Trophoblast cell (in vitro differentiated cells and primary cell): ENCODE data around the gene MRPL55.

Source experiments
- DNase-seq, 2 donors: peaks; one replicate each; pipeline ENCODE4 v3.0.0-alpha.2; 2016
- H2AFZ ChIP-seq: 2 replicates; pipeline ENCODE4 v1.6.1; 2013; ENCODE audit warnings: low read length, moderate library complexity, mild to moderate bottlenecking; ENCODE audit not compliant: insufficient read depth, poor library complexity
- H2AK5ac ChIP-seq: 2 replicates; pipeline ENCODE4 v1.6.1; 2013; ENCODE audit warnings: mild to moderate bottlenecking, low read length
- H2BK120ac ChIP-seq: 2 replicates; pipeline ENCODE4 v1.6.1; 2013; ENCODE audit warnings: low read length, mild to moderate bottlenecking, moderate library complexity; ENCODE audit not compliant: insufficient read depth, poor library complexity
- H2BK12ac ChIP-seq: 2 replicates; pipeline ENCODE4 v1.6.1; 2013; ENCODE audit warnings: mild to moderate bottlenecking, low read length, moderate library complexity
- H2BK5ac ChIP-seq: 2 replicates; pipeline ENCODE4 v1.6.1; 2013; ENCODE audit warnings: low read length, low read depth, moderate library complexity, mild to moderate bottlenecking; ENCODE audit not compliant: poor library complexity
- H3K14ac ChIP-seq: 2 replicates; pipeline ENCODE4 v1.6.1; 2013; ENCODE audit warnings: mild to moderate bottlenecking, low read length
- H3K18ac ChIP-seq: 2 replicates; pipeline ENCODE4 v1.6.1; 2013; ENCODE audit warnings: mild to moderate bottlenecking, low read length
- H3K23ac ChIP-seq: 2 replicates; pipeline ENCODE4 v1.6.1; 2013; ENCODE audit warnings: low read length
- H3K27ac ChIP-seq: 2 replicates; pipeline ENCODE4 v1.5.1; 2013; ENCODE audit warnings: low read depth, mild to moderate bottlenecking, inconsistent platforms, low read length, moderate library complexity
- H3K27me3 ChIP-seq: 2 replicates; pipeline ENCODE4 v1.6.1; 2013; ENCODE audit warnings: inconsistent platforms, mild to moderate bottlenecking, low read length, moderate library complexity; ENCODE audit not compliant: insufficient read depth
- H3K36me3 ChIP-seq, 2 experiments: 1 replicate in 1 of 2; 2 replicates in 1 of 2; pipeline ENCODE4 v1.6.1; 2013; ENCODE audit warnings: low read length in 2 of 2, mild to moderate bottlenecking in 2 of 2, moderate library complexity in 1 of 2; ENCODE audit not compliant: insufficient read depth in 2 of 2, control insufficient read depth in 1 of 2
- H3K4ac ChIP-seq: 2 replicates; pipeline ENCODE4 v1.6.1; 2013; ENCODE audit warnings: low read depth, mild to moderate bottlenecking, low read length, moderate library complexity
- H3K4me1 ChIP-seq, 2 experiments: 1 replicate in 1 of 2; 2 replicates in 1 of 2; pipeline ENCODE4 v1.6.1; 2013; ENCODE audit warnings: low read length in 2 of 2, mild to moderate bottlenecking in 2 of 2, moderate library complexity in 1 of 2; ENCODE audit not compliant: insufficient read depth in 2 of 2, control insufficient read depth in 1 of 2
- H3K4me2 ChIP-seq: 2 replicates; pipeline ENCODE4 v1.6.1; 2013; ENCODE audit warnings: inconsistent platforms, mild to moderate bottlenecking, low read length, moderate library complexity
- H3K4me3 ChIP-seq: 2 replicates; pipeline ENCODE4 v1.5.1; 2013; ENCODE audit warnings: mild to moderate bottlenecking, low read depth, low read length, inconsistent platforms
- H3K79me1 ChIP-seq: one replicate; pipeline ENCODE4 v1.6.1; 2013; ENCODE audit warnings: low read length
- H3K79me2 ChIP-seq: 2 replicates; pipeline ENCODE4 v1.6.1; 2013; ENCODE audit warnings: low read length, mild to moderate bottlenecking; ENCODE audit not compliant: control insufficient read depth, insufficient read depth, poor library complexity
- H3K9ac ChIP-seq: 2 replicates; pipeline ENCODE4 v1.6.1; 2013; ENCODE audit warnings: mild to moderate bottlenecking, low read length
- H3K9me3 ChIP-seq: 2 replicates; pipeline ENCODE4 v1.6.1; 2013; ENCODE audit warnings: low read depth, mild to moderate bottlenecking, control low read depth, inconsistent platforms, low read length; ENCODE audit not compliant: insufficient read depth
- H4K12ac ChIP-seq: 2 replicates; pipeline ENCODE4 v1.6.1; 2013; ENCODE audit warnings: low read depth, mild to moderate bottlenecking, low read length, moderate library complexity
- H4K8ac ChIP-seq: 2 replicates; pipeline ENCODE4 v1.6.1; 2013; ENCODE audit warnings: low read depth, mild to moderate bottlenecking, low read length, moderate library complexity
- H4K91ac ChIP-seq: one replicate; pipeline ENCODE4 v1.6.1; 2013; ENCODE audit warnings: low read depth, mild to moderate bottlenecking, low read length, moderate library complexity
- WGBS: extraction: QIAGEN DNeasy Blood & Tissue Kit; methylation state at CpG from one replicate; pipeline ENCODE4 v1.1.7; 2013; ENCODE audit warnings: missing lambda C conversion rate; ENCODE audit not compliant: insufficient read length, insufficient coverage; ENCODE audit errors: extremely low coverage; 5-methylcytosine and 5-hydroxymethylcytosine counted together

Gene MRPL55

DNA sequence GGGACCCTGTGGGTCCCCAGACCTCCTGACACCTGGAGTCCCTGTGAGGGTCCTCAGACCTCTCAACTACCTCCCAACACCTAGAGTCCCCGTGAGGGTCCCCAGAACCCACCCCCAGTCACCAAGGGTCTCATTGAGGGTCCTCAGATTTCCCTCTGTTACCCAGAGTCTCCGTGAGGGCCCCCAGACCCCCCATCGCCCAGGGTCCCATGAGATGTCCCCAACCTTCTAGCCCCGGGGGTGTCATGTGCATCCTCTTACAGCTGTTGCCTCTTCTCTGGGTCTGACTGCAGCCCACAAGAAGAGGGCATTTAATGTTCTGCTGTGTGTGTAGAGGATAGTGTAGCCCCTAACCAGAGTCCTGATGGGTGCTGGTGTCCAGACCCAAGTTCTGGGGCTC is 38.7 kb upstream of the MRPL55 start:
- Histone ChIP-seq H3K27ac (no peak overlapping the region), H3K4me1 (peaks cover 22 to 23% of the 10 kb centered on the region in 2 experiments), H4K91ac (no peak overlapping the region), H4K12ac (no peak overlapping the region), H3K9ac (no peak overlapping the region), H2AK5ac (no peak overlapping the region), H2AFZ (no peak overlapping the region), H2BK12ac (no peak overlapping the region), H2BK120ac (no peak overlapping the region), H4K8ac (no peak overlapping the region), H3K4me2 (no peak overlapping the region), H3K36me3 (peaks cover 37 to 44% of the 10 kb centered on the region in 2 experiments), H3K27me3 (no peaks in the 10 kb centered on the region), H3K4ac (no peak overlapping the region), H3K79me2 (peaks cover 10% of the 10 kb centered on the region), H2BK5ac (no peak overlapping the region), H3K79me1 (peaks cover 11% of the 10 kb centered on the region), H3K4me3 (no peak overlapping the region), H3K23ac (no peak overlapping the region), H3K18ac (no peak overlapping the region), H3K14ac (no peak overlapping the region), H3K9me3 (peaks cover 4% of the 10 kb centered on the region)
- WGBS, result no CpG with 5 or more reads among the region's 4 CpGs
- DNase-seq, result no peak

DNA sequence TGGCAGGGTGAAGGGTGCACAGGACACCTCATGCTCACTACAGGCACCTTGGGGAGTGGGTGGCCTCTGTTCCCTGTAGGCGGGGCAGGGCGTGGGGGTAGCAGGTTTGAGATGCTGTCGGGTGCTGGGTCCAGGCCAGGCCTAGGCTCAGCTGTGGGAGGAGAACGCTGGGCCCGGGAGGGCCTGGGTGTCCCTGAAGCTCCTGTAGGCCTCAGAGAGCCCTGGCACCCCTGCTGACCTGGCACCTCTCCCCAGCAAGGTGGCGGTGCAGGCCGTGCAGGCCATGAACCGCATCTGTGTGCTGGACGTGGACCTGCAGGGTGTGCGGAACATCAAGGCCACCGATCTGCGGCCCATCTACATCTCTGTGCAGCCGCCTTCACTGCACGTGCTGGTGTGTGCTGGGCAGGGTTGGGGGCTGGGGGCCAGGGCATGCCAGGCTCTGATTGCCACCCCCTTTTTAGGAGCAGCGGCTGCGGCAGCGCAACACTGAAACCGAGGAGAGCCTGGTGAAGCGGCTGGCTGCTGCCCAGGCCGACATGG is 38.1 kb upstream of the MRPL55 start:
- no peak for DNase-seq
- no peak overlapping the region for H2BK5ac ChIP-seq
- peaks cover 11% of the 10 kb centered on the region for H3K79me1 ChIP-seq
- no peaks in the 10 kb centered on the region for H3K27me3 ChIP-seq
- H3K4me1 ChIP-seq, result peaks cover 22 to 25% of the 10 kb centered on the region in 2 experiments
- peaks cover 14% of the 10 kb centered on the region for H3K79me2 ChIP-seq
- H4K91ac ChIP-seq, result no peak overlapping the region
- no peak overlapping the region for H2BK12ac ChIP-seq
- H2AFZ ChIP-seq, result no peak overlapping the region
- peaks cover 38 to 49% of the 10 kb centered on the region in 2 experiments for H3K36me3 ChIP-seq
- no peak overlapping the region for H3K9ac ChIP-seq
- no peak overlapping the region for H3K4me3 ChIP-seq
- H4K8ac ChIP-seq, result no peak overlapping the region
- no CpG with 5 or more reads among the region's 20 CpGs for WGBS
- H3K4ac ChIP-seq, result no peak overlapping the region
- no peak overlapping the region for H3K4me2 ChIP-seq
- no peak overlapping the region for H2AK5ac ChIP-seq
- H2BK120ac ChIP-seq, result no peak overlapping the region
- H3K23ac ChIP-seq, result no peak overlapping the region
- H3K27ac ChIP-seq, result no peak overlapping the region
- no peak overlapping the region for H3K14ac ChIP-seq
- H3K9me3 ChIP-seq, result peaks cover 4% of the 10 kb centered on the region
- no peak overlapping the region for H4K12ac ChIP-seq
- H3K18ac ChIP-seq, result no peak overlapping the region

DNA sequence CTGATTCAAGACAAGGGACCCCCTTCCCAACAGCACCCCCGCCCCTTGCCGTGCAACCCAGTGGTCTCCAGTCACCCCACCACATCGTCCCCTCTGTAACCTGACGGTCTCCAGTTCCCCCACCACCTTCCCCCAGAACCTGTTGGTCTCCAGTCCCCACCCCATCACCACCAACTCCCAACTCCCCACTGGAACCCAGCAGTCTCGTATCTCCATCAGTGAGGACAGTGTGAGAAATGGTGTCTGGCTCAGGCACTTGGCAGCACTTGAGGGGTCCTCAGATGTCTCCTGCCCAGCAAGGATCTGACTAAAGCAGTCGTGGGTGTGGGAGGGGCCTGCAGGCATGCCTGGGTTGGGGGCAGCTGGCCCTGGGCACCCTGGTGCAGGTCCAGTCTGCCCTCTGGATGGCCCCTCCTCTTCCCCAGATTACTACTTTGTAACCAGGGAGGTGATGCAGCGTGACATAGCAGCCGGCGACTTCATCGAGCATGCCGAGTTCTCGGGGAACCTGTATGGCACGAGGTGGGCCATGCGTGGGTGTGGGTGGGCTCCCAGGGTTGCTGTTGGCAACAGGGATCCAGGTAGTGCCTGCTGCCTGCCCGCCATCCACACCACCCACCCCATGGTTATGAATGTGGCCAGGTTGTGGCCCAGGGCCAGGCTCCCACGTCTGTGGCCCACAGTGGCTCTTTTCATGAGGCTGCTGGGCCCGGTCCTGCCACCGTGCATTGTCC is 37.5 kb upstream of the MRPL55 start:
- Histone ChIP-seq H3K4me3 (no peak overlapping the region), H4K12ac (no peak overlapping the region), H3K9ac (no peak overlapping the region), H4K8ac (no peak overlapping the region), H2BK5ac (no peak overlapping the region), H3K27me3 (no peaks in the 10 kb centered on the region), H3K4ac (no peak overlapping the region), H3K4me1 (peaks cover 23 to 31% of the 10 kb centered on the region in 2 experiments), H2BK120ac (no peak overlapping the region), H2BK12ac (no peak overlapping the region), H3K36me3 (peaks cover 45 to 55% of the 10 kb centered on the region in 2 experiments), H2AFZ (no peak overlapping the region), H4K91ac (no peak overlapping the region), H2AK5ac (no peak overlapping the region), H3K27ac (no peak overlapping the region), H3K18ac (no peak overlapping the region), H3K4me2 (no peak overlapping the region), H3K79me2 (peaks cover 21% of the 10 kb centered on the region), H3K23ac (no peak overlapping the region), H3K14ac (no peak overlapping the region), H3K9me3 (peaks cover 4% of the 10 kb centered on the region), H3K79me1 (peaks cover 11% of the 10 kb centered on the region)
- WGBS, result no CpG with 5 or more reads among the region's 18 CpGs
- no peak for DNase-seq

DNA sequence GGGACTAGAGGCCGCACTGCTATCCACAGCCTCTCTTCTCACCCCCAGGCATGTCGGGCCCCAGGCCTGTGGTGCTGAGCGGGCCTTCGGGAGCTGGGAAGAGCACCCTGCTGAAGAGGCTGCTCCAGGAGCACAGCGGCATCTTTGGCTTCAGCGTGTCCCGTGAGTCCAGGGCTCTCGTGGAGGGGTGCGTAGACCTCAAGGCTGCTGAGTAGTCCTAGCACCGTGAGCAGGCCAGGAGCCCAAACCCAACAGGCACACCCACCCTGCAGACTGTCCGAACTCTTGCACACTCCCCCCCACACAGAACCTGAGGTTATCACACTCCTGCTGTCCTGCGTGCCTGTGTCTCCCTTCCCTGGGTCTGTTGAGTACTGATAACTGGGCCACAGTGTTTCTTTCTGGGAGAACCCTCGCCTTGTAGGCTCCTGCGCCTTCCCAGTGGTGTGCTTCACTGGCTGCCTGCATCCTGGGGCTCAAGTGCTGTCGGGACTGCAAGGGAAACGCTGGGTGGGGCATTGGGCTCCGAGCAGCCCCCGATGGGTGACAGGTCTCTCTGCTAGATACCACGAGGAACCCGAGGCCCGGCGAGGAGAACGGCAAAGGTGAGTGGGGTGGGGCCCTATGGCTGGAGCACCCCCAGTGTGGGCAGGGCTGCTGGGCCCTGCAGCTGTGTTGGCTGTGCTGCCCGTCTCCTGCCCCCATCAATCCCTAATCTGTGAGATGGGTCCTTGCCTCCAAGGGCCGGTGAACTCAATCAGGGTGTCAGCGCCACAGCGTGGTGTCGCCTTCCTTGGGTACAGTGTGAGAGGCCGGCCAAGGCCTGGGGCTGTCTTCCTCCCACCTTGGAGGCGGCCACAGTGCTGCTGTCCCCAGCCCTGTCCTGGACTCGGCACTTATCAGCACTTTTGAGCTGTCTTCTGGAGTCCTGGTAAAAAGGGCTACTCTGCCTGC is 36.6 kb upstream of the MRPL55 start:
- no peak overlapping the region for H3K14ac ChIP-seq
- H2BK120ac ChIP-seq, result no peak overlapping the region
- DNase-seq, result no peak
- WGBS, result no CpG with 5 or more reads among the region's 31 CpGs
- H3K9ac ChIP-seq, result no peak overlapping the region
- H2BK5ac ChIP-seq, result no peak overlapping the region
- no peak overlapping the region for H2BK12ac ChIP-seq
- peaks cover 26 to 36% of the 10 kb centered on the region in 2 experiments for H3K4me1 ChIP-seq
- H3K4ac ChIP-seq, result peak overlapping the region; percentile 37
- no peak overlapping the region for H3K18ac ChIP-seq
- H3K27ac ChIP-seq, result no peak overlapping the region
- no peak overlapping the region for H3K23ac ChIP-seq
- H3K36me3 ChIP-seq, result peaks cover 47 to 56% of the 10 kb centered on the region in 2 experiments
- H3K79me1 ChIP-seq, result peaks cover 11% of the 10 kb centered on the region
- H4K91ac ChIP-seq, result no peak overlapping the region
- H3K4me2 ChIP-seq, result no peak overlapping the region
- peaks cover 29% of the 10 kb centered on the region for H3K79me2 ChIP-seq
- H3K4me3 ChIP-seq, result no peak overlapping the region
- no peak overlapping the region for H4K8ac ChIP-seq
- H4K12ac ChIP-seq, result no peak overlapping the region
- peaks cover 4% of the 10 kb centered on the region for H3K9me3 ChIP-seq
- H3K27me3 ChIP-seq, result no peaks in the 10 kb centered on the region
- no peak overlapping the region for H2AFZ ChIP-seq
- no peak overlapping the region for H2AK5ac ChIP-seq
